GM18526 (cell line): ENCODE data around the gene KLHL35.

ENCODE experiments used
- POLR2A ChIP-seq: IDR thresholded peaks from 3 replicates; pipeline ENCODE4 v1.6.1; 2011; ENCODE audit not compliant: insufficient read length; ENCODE audit errors: extremely low read depth

Gene KLHL35

GRCh38 chr11:75472081-75472732, 39.2 kb upstream of the KLHL35 start:
- no peak for TF ChIP-seq POLR2A

- TF ChIP-seq POLR2A = no peak
Observed at GRCh38 chr11:75471176-75471973, 38.4 kb upstream of the KLHL35 start.

- no peak for TF ChIP-seq POLR2A
Observed at GRCh38 chr11:75470476-75471080, 37.6 kb upstream of the KLHL35 start.

GRCh38 chr11:75469785-75470405, 36.9 kb upstream of the KLHL35 start:
- no peak for TF ChIP-seq POLR2A

DNA sequence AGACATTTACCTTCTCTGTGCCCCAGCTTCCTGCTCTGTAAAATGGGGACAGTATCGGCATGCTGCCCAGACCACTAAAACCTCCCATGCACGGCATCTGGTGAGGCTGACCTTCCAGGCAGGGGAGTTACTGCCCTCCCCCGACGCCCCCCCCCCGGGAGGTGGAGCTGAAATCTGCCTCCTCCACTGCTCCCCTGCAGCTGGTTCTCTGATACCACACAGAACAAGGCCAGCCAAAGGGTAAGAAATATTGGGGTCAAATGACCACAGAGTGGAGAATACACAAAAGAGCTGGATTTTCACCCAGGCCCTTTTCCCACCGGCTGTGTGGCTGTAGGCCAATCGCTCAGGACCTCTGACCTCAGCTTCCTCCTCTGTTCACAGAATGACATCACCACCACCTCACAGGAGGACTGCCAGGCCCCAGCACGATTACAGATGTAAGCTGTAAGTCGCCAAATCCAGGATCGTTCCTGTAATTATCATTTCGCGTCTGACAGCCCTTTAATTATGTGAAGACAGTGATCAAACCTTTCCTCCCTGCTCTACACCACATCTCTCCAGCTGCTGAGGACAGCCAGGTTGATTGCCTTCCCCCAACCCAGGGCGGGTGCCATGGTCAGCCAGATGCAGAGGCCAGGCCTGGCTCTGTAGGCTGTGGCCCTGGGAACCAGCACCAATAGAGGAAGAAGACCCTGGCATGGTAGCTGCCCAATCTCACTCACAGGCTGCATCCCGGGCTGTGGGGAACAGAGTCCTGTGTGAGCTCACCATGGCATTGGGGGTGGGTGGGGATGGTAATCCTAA, 35.7 kb upstream of the KLHL35 start:
- TF ChIP-seq POLR2A = no peak

DNA sequence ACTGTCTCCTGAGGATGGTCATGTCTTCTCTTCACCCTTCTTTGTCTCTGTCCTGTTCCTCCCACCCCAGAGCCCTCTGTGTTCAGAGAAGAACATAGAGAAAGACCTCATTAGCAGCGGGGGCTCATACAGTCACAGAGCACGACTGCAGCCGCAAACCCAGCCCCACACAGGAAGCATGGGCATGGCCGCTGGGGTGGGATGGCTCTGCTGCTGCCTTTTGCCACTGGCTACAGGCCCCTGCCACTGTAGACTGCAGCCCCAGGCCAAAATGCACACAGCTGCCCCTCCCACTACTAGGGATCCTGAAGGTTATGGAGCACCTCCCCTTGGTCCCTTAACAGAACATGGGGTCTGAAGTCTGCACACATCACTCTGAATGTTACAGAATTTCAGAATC, 34.9 kb upstream of the KLHL35 start:
- TF ChIP-seq POLR2A = no peak

- no peak for TF ChIP-seq POLR2A
Observed at GRCh38 chr11:75467311-75467710, 34.3 kb upstream of the KLHL35 start.

DNA sequence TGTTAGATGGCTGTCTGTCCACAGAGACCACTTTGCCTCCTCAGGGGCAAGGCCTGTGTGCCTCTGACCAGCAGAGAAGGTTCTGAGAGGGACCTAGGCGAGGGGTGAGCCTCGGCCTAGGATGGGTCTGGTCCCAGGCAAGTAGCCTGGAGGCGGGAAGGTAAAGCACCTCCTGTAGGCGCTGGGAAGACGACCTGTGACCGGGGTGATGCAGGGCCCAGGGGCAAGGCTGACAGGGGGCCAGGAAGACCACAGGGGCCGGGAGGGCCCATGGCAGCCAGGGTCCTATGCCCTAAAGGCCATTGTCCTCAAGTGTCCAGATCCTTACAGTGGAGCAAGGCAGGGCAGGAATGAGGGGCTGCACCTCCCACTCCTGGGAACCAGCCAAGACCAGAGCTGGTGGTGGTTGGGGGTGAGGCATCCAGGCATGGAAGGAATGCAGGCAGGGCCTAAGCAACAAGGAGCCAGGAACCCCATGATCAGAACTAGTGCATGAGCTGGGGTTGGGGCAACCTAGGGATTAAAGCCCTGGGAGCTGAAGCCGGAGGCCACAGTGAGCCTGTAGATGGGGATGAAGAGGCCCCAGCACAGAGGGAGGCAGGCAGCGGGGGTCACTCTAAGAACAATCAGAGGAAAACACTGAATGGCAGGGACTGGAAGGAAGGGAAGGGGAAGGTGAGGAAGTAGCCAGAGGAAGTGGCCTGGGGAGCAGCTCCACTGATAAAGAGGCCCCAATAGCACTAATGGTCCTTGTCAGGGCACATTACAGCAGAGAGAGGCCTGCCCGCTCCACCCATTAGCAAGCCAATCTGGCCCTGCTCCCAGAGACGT, 32.9 kb upstream of the KLHL35 start:
- TF ChIP-seq POLR2A = no peak

GRCh38 chr11:75463106-75463774, 30.2 kb upstream of the KLHL35 start:
- TF ChIP-seq POLR2A = no peak

DNA sequence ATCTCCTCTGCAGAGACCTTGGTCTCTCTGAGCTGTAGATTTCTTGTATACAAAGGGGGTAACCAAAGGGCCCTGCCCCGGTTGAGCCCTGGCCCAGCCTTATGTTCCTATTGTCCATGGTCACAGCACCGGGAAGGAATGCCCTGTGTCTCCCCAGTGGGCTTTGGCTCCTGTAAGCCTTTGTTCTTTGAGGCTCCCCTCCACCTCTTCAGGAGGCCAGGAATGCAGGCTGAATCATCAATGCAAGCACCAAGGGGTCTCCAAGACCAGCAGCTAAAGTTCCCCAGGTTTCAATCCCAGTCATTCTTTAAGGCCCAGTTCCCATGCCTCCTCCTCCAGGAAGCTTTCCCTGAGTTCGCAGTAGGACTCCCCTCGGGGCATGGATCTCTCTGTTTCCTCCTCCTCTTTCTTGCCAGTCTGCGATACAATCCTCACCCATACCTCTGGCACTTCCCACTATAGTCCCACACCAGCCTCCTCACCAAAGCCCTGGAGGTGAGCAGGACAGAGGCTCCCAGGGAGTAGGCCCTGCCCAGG, 29.2 kb upstream of the KLHL35 start:
- no peak for TF ChIP-seq POLR2A

GRCh38 chr11:75461151-75461550, 28.1 kb upstream of the KLHL35 start:
- no peak for TF ChIP-seq POLR2A

- TF ChIP-seq POLR2A = no peak
Observed at GRCh38 chr11:75456596-75457183, 23.7 kb upstream of the KLHL35 start.

GRCh38 chr11:75454987-75455386, 22.0 kb upstream of the KLHL35 start:
- no peak for TF ChIP-seq POLR2A
